HCT116 (cell line): ENCODE results near the gene BRS3.

ENCODE experiments used
- CBX3 ChIP-seq: IDR thresholded peaks from 2 replicates; pipeline ENCODE4 v1.6.1; 2012; ENCODE audit warnings: low read depth
- CEBPB ChIP-seq: IDR thresholded peaks from 2 replicates; pipeline ENCODE4 v1.6.1; 2012; ENCODE audit warnings: low read depth
- CTCF ChIP-seq, 3 experiments: fragments of 200-600 bp in 1 of 3; sonication (generic) in 1 of 3; IDR thresholded peaks in 2 of 3; conservative IDR thresholded peaks in 1 of 3; 2 replicates each; pipeline ENCODE4 v1.5.1; 2012 to 2017; ENCODE audit warnings: low read depth in 2 of 3, low read length in 2 of 3, antibody characterized with exemption in 1 of 3, borderline replicate concordance in 1 of 3, control low read depth in 1 of 3, mild to moderate bottlenecking in 1 of 3, mixed read lengths in 1 of 3, mixed run types in 1 of 3, moderate library complexity in 1 of 3; ENCODE audit not compliant: insufficient read depth in 1 of 3
- EGR1 ChIP-seq: IDR thresholded peaks from 2 replicates; pipeline ENCODE4 v1.6.1; 2012; ENCODE audit warnings: low read depth
- ELF1 ChIP-seq: IDR thresholded peaks from 2 replicates; pipeline ENCODE4 v1.6.1; 2012; ENCODE audit warnings: low read depth, borderline replicate concordance
- EZH2 ChIP-seq: fragments of 200-600 bp; sonication (generic); IDR thresholded peaks from 2 replicates; pipeline ENCODE4 v1.6.1; 2017; ENCODE audit warnings: antibody characterized with exemption, mixed run types
- EZH2phosphoT487 ChIP-seq: fragments of 200-600 bp; IDR thresholded peaks from 2 replicates; pipeline ENCODE4 v1.6.1; 2018; ENCODE audit warnings: antibody characterized with exemption, borderline replicate concordance
- MAX ChIP-seq: IDR thresholded peaks from 2 replicates; pipeline ENCODE4 v1.6.1; 2012
- POLR2A ChIP-seq: IDR thresholded peaks from 2 replicates; pipeline ENCODE4 v1.7.0; 2011; ENCODE audit warnings: borderline replicate concordance; ENCODE audit not compliant: insufficient read depth, insufficient read length; ENCODE audit errors: extremely low read depth
- POLR2AphosphoS5 ChIP-seq: IDR thresholded peaks from 2 replicates; pipeline ENCODE4 v1.6.1; 2011; ENCODE audit warnings: mild to moderate bottlenecking, low read depth, low read length, moderate library complexity
- REST ChIP-seq: IDR thresholded peaks from 2 replicates; pipeline ENCODE4 v1.6.1; 2012; ENCODE audit warnings: low read depth
- YY1 ChIP-seq: IDR thresholded peaks from 2 replicates; pipeline ENCODE4 v1.6.1; 2011; ENCODE audit warnings: low read length, low read depth, moderate library complexity, mild to moderate bottlenecking; ENCODE audit not compliant: insufficient replicate concordance; ENCODE audit errors: extremely low read depth
- ZBTB33 ChIP-seq: IDR thresholded peaks from 2 replicates; pipeline ENCODE4 v1.6.1; 2011; ENCODE audit warnings: mild to moderate bottlenecking, low read length, moderate library complexity; ENCODE audit not compliant: insufficient replicate concordance; ENCODE audit errors: extremely low read depth
- ZNF274 ChIP-seq: fragments of 200-500 bp; sonication (Bioruptor generic); IDR thresholded peaks from 2 replicates; pipeline ENCODE4 v1.6.1; 2014; ENCODE audit warnings: mild to moderate bottlenecking, low read depth, low read length, inconsistent platforms

GRCh38 chrX:136495043-136495442 lies 7.3 kb downstream of the BRS3 start:
- TF ChIP-seq EGR1 (no peak), EZH2 (no peak), POLR2A (no peak), CTCF (IDR thresholded peaks at IDR 0.05 in 2 of 3, conservative IDR thresholded peaks at IDR 0.05 in 1 of 3; ENCODE audit: borderline replicate concordance in 1 of 3, insufficient read depth in 1 of 3, low read depth in 2 of 3, low read length in 2 of 3) (no peak), ELF1 (no peak), EZH2phosphoT487 (no peak), ZBTB33 (no peak), MAX (no peak), CBX3 (no peak), POLR2AphosphoS5 (no peak), ZNF274 (no peak), YY1 (no peak), REST (no peak), CEBPB (no peak)
